Measurements from ENCODE around the gene TRABD2B.

TRABD2B gene

DNA sequence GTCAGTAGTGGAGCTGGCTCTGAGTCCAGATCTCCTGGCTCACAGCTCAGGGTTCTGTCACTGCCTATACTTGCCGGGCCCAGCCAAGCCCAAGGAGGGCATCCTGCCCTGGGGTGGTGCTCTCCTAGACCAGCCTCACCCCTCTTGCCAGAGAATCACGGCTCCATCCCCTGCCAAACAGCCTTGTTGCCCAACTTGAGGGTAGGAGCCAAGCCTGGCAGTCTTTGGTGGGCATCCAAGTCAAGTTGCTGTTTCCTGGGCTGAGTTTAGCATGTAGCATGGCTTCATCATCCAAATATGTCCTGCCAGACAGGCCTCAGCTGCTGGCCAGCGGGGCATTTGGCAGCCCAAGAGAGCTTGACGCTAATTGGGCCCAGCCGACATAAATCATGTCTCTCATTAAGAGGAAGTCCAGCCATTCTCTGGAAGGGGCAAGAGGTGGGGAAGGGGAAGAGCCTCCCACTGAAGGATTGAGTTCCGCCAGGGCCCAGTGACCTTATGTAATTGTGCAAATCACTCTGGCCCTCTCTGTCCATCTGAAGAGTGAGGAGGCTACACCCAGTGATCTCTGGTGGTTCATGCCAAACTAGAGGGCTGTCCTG is 22.6 kb upstream of the TRABD2B start:
- DNase-seq: no peak

DNA sequence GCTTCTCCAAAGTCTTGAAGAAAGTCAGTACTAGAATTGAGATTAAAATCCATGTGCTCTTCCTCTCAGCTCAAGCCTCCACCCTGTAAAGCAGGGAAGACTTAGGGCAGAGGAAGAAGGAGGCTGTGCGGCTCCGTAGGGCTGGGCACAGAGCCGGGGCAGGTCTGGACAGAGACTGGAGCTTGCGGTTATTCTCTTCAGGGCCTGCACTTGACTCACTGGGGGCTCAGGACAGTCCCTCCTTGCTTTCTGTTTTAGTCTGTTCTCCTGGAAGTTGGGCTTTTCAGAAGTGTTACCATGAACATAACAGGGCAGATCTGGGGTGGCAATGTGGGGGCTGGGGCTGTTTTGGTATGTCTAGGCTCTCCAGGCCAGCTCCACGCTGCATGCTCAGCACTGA is 21.6 kb upstream of the TRABD2B start:
- DNase-seq: no peak

DNA sequence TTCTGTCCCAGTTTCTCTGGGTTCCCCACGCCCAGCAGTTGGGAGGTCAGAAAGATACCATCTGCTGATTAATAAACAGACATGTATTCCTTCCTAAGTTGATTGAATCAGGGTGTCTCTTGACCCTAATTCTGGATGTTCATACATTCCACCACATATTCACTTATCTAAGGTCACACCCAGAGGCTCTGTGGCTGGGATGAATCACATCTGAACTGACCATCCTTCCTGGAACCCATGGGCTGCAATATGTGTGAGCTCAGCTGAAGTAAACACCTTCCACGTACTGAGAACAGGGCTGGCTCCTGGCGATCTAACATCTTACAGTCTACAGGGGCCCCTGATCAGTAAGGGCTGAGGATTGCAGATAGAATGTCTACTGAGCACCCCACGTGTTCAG is 20.5 kb upstream of the TRABD2B start:
- DNase-seq: no peak

DNA sequence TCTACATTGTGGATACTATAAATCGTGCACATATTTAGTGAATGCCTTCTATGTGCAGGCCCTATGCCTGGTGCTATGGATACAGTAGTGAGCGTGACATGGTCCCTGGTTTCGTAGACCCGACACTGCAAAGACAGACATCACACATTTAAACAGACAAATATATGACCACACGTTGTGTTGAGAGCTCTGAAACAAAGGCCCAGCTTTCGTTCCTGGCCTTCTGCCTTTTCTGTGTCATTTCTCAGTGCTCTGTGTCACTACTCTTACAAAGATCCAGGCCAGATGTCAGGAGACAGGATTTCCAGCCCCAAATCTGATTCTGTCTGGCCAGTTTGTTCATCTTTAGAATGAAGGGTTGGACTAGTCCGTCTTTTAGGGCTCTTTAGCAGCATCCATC is 19.3 kb upstream of the TRABD2B start:
- no peak for DNase-seq

DNA sequence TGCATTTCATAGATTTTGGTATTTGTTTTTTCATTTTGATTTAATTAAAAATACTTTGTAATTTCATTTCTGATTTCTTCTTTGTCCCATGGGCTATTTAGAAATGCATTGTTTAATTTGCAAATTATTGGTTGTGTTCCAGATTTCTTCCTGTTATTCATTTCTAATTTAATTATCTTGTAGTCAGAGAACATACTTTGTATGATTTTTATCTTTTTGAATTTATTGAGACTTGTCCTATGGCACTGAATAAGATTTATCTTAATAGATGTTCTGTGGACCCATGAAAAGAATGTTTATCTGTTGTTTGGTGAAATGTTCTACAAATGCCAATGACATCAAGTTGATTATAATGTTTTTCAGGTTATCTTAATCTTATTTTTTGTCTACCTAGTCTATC is 16.1 kb upstream of the TRABD2B start:
- DNase-seq: no peak

DNA sequence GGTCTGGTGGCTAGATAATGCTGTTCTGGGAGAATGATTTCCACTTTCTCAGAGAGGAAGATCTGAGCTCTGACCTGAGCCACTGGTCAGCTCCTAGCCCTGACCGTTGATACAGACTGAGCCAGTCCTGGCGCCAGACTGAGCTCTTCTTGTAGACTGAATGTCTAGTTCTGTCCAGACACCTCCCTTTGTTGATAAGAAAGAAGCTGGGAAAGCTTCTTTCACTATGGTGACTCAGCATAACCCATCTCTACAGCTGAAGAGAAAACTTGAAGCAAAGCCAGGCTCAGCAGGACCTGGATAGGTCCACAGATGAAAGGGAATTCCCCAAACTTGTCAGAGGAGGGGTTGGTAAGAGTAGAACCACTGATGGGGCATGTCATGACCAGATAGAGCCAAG is 9.9 kb upstream of the TRABD2B start:
- DNase-seq: no peak

DNA sequence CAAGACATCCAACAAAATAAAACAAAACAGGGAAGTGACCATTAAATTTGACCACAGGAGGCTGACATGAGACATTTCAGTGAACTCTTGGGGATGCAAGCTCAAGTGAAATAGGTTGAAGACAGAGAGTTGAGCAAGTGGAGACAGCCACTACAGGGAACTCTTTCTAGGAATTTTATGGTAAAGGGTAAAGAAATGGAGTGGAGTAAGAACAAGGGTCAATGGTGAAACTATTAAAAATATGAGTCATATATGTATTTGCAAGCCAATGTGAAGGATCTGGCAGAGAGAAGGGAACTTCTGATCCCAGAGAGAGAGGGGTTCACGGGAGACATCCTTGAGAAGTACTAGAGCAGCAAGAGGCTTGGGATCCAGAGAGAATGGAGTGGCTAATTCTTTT is 9.1 kb upstream of the TRABD2B start:
- no peak for DNase-seq

DNA sequence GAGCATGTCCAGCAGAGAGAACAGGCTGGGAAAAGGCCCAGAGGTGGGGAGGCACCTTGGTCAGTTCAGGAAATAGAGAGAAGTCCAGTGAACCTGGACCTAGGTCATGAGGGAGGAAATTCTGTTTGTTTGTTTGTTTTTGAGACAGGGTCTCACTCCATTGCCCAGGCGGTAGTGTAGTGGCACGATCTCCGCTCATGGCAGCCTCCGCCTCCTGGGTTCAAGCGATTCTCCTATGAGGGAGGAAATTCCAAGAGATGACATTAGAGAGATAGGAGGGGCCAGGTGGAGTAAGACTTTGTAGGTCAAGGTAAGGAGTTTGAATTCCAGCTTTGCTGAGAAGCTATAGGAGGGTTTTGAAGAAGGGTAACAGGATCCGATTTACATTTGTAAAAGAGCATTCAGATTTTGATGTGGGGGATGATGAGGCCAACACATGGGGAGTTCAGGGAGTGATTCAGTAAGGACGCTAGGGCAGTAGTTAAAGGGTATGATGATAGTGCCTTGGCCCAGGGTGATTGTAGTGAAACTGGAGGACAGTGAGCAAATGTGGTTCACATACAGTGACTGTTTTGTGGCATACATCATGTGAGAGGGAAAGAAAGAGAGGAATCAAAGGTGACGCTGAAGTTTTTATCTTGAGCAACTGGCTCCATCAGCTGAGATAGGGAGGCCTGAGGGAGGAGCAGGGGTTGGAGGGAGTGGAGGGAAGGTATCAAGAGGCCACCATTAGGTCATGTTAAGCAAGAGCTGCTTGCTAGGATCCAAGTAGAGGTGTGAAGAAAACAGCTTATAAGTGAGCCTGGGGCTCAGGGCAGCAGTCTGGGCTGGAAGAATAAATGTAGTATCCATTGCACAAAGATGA is 8.3 kb upstream of the TRABD2B start:
- no peak for DNase-seq

DNA sequence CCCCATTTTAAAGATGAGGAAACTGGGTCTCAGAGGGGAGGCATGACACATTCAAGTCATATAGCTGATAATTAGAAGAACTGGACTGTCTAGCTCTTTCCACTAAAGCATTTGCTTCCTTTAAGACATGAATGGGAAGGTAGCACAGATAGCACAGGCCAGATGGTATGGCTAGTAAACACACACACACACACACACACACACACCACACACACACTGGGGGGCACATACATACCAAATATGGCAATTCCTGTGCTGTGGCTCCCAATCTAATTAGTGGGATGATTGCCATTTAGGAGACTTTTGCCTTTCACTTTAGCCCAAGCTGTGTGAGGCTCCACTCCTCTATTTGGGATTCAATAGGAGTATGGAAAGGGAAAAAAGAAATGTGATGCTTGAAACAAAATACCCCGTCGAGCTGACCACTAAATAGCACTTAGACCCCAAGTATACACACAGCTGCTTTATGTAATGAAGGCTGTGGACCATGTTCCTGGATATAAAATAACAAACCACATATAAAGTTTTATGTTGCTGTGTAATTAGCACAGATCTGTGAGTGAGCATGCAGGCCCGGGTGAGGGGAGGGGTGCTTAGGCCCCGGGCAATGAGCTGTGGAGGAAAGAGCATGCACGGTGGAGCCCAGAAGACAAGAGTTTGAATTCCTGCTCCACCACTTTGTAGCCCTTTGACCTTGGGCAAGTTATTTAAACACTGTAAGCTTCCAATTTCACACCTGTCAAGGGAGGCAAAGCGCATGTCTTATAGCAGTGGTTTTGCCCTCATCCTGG is 6.8 kb upstream of the TRABD2B start:
- DNase-seq: no peak

DNA sequence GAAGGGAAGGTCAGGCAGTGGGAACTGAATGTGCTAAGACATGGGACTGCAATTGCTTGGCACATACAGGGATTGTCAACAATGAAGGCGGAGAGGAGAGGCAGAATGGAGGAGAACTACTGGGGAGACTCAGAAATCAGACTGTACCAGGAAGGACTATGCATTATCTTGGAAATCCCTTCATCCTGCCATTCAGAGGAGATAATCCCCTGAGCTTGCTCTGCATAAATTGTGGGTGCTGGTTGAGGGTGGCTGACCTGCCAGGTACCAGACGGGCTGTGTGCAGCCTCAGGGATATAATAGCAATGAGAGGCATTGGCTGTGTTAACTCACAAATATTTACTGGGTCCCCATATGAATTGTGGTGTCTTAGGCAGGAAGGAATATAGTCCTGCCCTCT is 5.0 kb upstream of the TRABD2B start:
- DNase-seq: no peak

DNA sequence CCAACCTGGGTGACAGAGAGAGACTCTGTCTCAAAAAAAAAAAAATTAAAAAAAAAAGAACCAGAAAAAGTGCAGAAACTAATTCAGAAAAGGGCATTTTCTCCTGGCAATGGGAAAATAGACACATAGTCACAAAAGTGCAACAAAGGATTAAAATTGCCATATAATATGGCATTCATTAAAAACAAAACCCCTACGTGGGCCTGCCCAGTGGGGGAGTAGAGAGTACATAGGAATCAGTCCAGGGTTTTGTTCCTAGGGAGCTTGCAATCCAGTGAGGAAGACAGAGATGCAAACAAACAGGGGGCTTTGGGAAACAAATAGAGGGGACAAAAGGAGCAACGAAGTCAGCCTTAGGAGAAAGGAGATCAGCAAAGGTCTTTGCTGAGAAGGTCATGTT is 4.5 kb upstream of the TRABD2B start:
- no peak for DNase-seq

DNA sequence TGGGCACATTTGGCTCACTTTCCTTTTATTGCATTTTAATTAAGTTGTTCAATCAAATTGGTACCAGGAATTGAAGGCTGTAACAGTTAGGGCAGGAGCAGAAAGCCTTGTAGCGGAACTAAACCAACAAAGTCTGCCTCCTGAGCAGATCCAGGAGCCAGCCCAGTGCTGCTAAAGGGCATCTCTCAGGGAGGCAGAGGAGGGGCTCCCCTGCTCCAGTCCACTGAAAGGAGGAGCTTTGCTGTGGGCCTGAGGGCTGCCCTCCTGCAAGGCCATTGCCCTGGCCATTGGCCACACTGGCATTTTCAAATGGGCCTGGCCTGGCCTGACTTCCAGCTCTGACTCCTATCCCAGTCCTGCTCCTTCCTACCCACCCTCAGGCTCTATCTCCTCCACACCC is 3.7 kb upstream of the TRABD2B start:
- no peak for DNase-seq

DNA sequence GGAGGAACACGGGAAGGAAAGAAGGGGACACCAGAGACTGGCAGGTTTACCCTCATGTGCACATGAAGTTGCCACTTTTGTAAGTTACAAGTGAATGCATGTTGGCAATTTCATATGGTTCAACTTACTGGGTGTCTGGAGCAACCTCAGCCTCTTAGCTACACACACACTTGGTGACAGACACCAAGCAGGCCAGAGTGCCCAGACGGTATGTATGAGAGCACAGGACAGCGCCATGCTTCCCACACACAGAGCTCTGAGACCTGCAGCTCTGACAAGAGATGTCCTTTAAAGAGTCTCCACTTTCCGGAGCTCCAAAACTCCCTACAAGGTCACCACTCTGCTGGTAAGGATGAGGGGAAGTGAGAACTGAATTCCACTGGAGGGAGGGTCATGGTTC is 1.9 kb upstream of the TRABD2B start:
- DNase-seq: no peak

DNA sequence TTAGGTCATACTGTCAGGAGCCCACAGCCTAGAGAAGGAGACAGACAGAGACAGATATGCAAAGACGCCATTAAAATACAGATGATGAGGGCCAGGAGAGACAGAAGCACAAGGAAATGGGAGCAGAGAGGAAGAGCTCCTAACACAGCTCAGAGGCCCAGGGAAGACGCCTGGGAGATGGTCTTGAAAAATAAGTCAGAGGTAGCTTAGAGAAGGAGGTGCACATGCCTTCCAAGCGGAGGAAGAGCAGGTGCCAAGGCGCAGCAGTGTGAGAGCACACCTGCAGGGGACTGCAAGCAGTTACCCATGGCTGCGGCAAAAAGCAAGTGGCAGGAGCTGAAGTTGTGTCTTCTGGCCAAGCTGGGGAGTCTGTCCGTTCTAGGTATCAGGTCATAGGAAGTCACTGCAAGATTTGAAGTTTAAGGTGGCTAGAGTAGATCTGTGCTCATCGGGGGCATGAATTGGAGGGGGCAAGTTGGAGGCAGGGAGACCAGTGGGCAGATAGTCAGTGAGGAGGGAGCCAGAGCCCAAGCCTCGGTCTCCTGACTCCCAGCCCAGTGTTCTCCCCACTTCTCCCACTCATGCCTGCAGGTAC is 1.3 kb upstream of the TRABD2B start:
- no peak for DNase-seq

DNA sequence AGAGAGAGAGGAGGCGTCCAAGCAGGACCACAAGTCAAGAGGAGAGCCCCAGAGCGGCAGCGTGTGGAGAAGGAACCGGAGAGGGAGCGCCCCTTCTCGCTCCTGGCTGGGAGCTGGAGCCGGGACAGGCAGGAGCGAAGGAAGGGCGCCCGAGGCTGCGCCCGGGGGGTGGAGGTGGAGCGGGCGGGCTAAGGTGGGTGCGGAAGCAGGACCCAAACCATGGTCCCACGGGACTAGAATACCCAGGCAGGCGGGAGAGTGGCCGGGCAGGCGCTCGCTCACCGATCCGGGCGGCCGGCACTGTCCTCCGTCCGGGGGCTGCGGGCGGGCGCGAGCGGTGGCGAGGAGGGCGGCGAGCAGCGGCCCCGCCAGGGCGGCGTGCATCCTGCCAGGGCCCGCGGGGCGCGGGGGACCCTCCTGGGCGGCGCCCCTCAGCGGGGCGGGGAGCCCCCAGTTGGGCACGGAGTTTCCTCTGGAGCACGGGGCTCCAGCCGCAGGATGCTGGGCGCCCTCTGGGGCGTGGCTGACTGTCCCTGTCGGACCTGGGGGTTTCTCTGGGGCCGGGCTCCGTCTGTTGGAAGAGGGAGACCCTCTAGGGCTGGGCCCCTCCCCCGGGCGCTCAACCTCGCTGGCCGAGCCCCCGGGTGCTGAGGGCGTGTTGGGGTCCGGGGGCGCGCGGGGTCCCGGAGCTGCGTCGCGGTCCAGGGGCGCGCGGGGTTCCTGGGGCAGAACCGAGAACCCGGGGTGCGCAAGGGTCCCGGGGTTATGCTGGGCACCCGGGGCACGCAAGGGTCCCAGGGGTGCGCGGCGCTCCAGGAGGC is 569 bp downstream of the TRABD2B start:
- DNase-seq: no peak

DNA sequence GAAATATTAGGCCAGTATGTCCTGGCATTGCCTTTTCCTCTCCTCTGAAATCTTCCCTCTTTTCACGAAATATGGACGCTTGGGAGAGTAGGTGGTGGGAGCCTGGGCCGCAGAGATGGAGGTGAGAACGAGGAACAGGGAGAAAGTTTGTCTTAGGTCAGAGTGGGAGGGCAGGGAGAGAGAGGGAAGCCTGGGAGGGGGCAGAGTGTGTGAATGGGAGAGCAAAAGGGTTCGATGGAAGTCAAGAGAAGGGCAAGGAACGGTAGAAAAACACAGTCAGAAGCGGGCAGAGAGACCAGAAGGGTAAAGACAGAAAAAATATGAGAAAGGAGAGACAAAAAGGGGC is 1.2 kb downstream of the TRABD2B start:
- no peak for DNase-seq

DNA sequence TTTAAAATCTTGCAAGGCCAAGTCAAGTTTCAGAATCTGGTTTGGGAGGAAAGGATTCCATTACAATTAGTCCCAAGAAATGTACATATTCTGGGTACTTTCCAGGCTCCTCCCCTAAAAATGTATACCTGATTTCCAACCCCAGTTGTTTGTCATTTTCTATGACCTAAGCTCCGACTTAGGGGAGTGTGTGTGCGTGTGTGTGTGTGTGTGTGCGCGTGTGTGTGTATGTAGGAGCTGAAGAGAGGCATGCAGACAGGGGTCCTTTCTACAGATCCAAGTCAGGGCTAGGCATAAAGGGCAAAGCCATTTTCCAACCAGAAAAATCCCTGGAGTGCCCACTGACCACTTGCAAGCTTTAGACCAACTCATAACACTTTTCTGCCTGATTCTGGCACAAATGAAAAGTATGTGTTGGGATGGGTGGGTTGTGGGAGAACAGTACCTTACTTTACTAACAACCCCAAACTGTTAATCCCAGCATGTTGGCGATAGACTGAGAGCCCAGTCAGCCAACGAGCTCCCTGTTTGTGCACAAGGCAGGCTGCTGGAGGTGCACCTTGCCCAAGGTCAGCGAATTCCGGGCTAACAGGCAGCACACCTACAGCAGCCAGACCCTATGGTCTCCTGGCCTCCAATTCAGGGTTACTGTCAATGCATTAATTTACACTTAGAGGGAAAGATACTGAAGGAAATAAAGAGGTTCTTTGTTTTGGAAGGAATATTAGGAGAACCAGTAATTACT is 1.7 kb downstream of the TRABD2B start:
- no peak for DNase-seq

DNA sequence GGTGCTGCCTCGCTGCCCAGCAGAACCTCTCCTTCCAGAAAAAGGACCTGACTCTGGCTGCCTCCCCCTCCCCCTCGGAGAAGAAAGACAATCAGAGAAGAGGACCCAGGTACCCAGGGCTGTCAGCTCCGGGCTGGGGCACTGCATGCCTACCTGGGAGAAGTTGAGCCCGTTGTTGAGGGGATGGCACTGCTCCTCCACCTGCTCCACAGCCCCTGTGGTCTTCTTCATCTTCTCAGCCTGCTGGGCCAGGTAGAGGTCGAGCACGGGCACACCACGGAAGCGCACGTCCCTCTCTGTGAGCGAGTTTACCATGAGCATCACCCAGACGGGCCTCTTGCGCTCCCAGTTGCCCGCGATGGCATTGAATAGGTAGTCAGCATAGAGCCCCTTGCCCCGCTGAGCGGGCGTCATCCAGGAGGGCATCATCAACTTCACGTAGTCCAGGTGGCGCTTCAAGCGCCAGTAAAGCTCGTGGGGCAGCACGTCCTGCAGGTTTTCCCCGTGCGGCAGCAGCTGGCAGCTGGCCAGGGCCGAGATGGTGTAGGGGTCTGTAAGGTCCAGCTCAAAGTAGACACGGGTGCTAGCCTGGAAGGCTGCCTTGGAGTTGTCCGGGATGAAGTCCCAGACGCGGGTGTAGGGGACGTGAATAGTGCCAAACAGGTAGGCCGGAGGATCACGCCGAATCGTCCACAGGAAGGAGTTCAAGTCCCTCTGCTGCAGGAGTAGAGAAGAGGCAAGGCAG is 3.1 kb downstream of the TRABD2B start:
- no peak for DNase-seq

DNA sequence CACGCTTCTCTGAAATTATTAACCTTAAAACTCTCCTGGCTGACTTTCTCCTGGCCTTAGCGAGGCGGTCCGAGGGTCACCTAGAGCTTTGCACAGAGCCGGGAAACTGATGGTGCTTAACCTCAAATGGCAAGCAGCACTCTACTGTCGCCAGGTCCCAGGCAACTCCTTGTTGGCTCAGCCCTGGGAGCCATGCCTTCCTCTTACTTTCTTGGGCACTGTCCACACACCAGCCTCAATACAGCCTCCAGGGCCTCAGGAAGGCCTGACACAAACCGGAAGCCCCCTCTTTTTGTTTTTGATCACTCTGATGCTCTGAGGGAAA is 3.8 kb downstream of the TRABD2B start:
- no peak for DNase-seq

DNA sequence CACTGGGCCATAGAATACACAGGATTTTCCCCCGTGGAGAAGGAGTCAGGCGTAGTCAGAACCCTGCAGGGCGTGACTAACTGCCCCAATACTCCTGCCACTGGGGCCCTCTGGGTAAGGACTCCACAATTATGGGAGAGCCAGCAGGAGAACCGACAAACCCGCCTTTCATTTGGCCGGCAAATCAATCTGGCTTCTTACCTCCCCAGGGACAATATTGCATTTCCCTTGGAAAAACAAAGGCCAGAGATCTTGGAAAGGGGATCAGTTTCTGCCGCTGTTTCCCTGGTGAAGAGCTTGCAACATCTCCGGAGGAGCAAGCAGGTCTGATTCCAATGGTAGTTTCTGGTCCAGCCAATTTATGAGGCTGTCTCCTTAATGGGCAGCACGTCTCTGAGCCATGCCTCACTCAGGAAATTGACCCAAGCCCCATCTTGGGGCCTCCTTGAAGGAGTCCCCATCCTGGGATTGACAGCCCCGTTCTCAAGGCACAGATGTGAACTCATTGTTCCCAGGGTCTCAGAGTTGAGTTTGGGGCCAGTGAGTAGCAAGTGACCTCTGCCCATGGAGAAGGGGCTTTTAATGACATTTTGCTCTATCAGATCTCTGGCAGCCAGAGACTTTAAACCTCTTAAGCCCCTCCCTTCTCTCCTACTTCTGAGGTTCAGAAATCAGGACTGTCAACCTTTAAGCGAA is 4.3 kb downstream of the TRABD2B start:
- DNase-seq: no peak

DNA sequence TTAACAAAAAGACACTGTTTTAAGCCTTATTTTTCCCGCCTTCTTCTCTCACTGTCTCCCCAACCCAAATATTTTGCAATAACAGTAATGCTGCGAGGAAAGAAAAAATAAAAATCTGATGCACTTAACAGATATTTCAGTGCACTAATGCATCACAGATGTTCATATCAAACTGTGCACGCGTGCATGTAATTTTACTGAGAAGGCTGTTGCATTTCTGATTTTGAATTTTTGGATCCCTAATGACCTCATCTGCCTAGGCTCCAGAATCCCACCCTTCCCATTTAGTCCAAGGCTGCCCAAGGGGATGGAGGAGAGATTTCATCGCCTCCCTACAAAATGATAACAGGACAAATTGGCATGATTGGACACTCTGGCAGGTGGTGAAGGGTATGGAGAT is 5.5 kb downstream of the TRABD2B start:
- DNase-seq: no peak

Measured in stimulated activated CD4-positive, alpha-beta T cell treated with anti-CD3 and anti-CD28 coated beads, Interleukin-1b, Interleukin-23, amount 100 ng/mL, for 48 hours (primary cell).